ENCODE results near the gene SULT1C2. TPM values are rescaled to one million over a fixed set of nuclear protein-coding genes. Genes with fewer than 3 reads are reported as not detected.

Gene SULT1C2
- total and polyA plus RNA-seq, 2 of the 13 experiments (the other 11 are each of a cell fraction or from before 2014, with no cell fraction given) = 4.0 to 6.2 TPM

- Histone ChIP-seq H3K79me2 (ENCODE audit: insufficient read depth, low read length) (no peaks in the 10 kb centered on the region), H3K27me3 (ENCODE audit: control insufficient read depth in 1 of 2, insufficient read depth in 2 of 2, low read length in 2 of 2) (0 out of 5 replicates have a peak, but pooled peaks cover 0 to 3% of the 10 kb centered on the region in 2 experiments), H3K4me3 (replicated peaks in 1 of 3; ENCODE audit: insufficient read depth in 1 of 3, low read depth in 2 of 3, low read length in 3 of 3) (no peak overlapping the region), H3K4me1 (ENCODE audit: insufficient read depth, low read length) (no peaks in the 10 kb centered on the region), H3K9me3 (ENCODE audit: low read length) (no peaks in the 10 kb centered on the region), H3K27ac (ENCODE audit: extremely low read length, insufficient read depth, low read length) (no peak overlapping the region), H2AFZ (ENCODE audit: low read length) (no peak overlapping the region), H3K9ac (ENCODE audit: insufficient read depth, low read depth, low read length) (no peak overlapping the region), H3K4me2 (ENCODE audit: low read depth, low read length) (no peak overlapping the region), H4K20me1 (ENCODE audit: insufficient read depth, low read length) (no peaks in the 10 kb centered on the region), H3K36me3 (replicated peaks in 1 of 2; ENCODE audit: control insufficient read depth in 1 of 2, insufficient read depth in 2 of 2, low read length in 2 of 2) (no peaks in the 10 kb centered on the region)
- no TSS peak for BruUV-seq (replicated peaks)
- in situ Hi-C loops (cut with HindIII; ENCODE audit: extremely low pct_ligation_motif_present, low pct_unique_long_range_greater_than_20kb) = no loop called here
- no peak for TF ChIP-seq ZNF891 (CRISPR knock-in tag; IDR thresholded peaks at IDR 0.05)
- no peak for TF ChIP-seq ATF6 (CRISPR knock-in tag; conservative IDR thresholded peaks at IDR 0.05)
- no peak for TF ChIP-seq ZSCAN29 (CRISPR knock-in tag; conservative IDR thresholded peaks at IDR 0.05)
- no peak for TF ChIP-seq HNRNPK (IDR thresholded peaks at IDR 0.05; ENCODE audit: low read depth, low read length, poor library complexity, severe bottlenecking)
- no peak for TF ChIP-seq TP53 (CRISPR knock-in tag; conservative IDR thresholded peaks at IDR 0.05)
- TF ChIP-seq SIX4 (CRISPR knock-in tag; IDR thresholded peaks at IDR 0.05) = no peak
- TF ChIP-seq FOXA3 (CRISPR knock-in tag; IDR thresholded peaks at IDR 0.05) = no peak
- no peak for TF ChIP-seq SMYD3 (CRISPR knock-in tag; IDR thresholded peaks at IDR 0.05)
- TF ChIP-seq ZNF530 (CRISPR knock-in tag; IDR thresholded peaks at IDR 0.05; ENCODE audit: low read depth) = no peak
- no peak for TF ChIP-seq ZNF10 (CRISPR knock-in tag; IDR thresholded peaks at IDR 0.05; ENCODE audit: borderline replicate concordance, low read depth)
- TF ChIP-seq ZNF136 (CRISPR knock-in tag; IDR thresholded peaks at IDR 0.05; ENCODE audit: low read depth) = no peak
- no peak for TF ChIP-seq ZNF160 (CRISPR knock-in tag; IDR thresholded peaks at IDR 0.05)
- no peak for FAIRE-seq
- CTCF ChIA-PET (ENCODE audit: low intra/inter-chr PET ratio, low total read pairs) = no interaction called here
- POLR2A ChIA-PET = no interaction called here
- ATAC-seq = no peak
- DNase-seq (ENCODE audit: low spot score) = no peak
- 5% methylated on average over 2 of the region's 2 CpGs for WGBS (ENCODE audit: low lambda C conversion rate)
- intact Hi-C loops (cut with micrococcal nuclease; ENCODE audit: unreplicated experiment) = no loop called here
These were observed 36.0 kb downstream of the SULT1C2 start for GRCh38 chr2:108324531-108325255.
